Measurements from ENCODE around the gene KBTBD13.

DNA sequence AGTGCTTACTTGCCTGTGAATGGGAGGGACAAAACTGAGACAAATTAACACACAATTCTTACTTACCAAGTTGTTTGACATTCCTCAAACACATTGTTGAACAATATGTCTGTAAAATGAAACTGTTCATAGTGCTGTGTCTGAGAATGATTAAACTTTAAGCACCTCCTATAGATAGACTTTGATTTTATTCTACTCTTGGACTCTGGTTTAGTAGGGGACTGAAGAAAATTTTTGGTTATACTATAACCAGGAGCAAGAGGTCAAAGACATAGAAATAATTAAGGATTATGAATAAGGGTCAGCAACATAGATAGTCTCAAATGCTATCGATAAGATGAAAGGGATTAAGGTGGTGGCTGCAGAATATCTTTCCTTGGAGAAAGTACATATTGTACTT is 39.2 kb upstream of the KBTBD13 start:
- TF ChIP-seq, protein P1, sequence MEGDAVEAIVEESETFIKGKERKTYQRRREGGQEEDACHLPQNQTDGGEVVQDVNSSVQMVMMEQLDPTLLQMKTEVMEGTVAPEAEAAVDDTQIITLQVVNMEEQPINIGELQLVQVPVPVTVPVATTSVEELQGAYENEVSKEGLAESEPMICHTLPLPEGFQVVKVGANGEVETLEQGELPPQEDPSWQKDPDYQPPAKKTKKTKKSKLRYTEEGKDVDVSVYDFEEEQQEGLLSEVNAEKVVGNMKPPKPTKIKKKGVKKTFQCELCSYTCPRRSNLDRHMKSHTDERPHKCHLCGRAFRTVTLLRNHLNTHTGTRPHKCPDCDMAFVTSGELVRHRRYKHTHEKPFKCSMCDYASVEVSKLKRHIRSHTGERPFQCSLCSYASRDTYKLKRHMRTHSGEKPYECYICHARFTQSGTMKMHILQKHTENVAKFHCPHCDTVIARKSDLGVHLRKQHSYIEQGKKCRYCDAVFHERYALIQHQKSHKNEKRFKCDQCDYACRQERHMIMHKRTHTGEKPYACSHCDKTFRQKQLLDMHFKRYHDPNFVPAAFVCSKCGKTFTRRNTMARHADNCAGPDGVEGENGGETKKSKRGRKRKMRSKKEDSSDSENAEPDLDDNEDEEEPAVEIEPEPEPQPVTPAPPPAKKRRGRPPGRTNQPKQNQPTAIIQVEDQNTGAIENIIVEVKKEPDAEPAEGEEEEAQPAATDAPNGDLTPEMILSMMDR (conservative IDR thresholded peaks at IDR 0.05; ENCODE audit: low read length) = no peak
- no peak for TF ChIP-seq EZH2phosphoT487 (IDR thresholded peaks at IDR 0.05; ENCODE audit: borderline replicate concordance)
